ENCODE results near the gene CDK5.
"Not testable (repeated sequence)": the region's sequence is repeated elsewhere in the genome, so short reads cannot be mapped to it uniquely, and the experiment has no call there.

The CDK5 gene

DNA sequence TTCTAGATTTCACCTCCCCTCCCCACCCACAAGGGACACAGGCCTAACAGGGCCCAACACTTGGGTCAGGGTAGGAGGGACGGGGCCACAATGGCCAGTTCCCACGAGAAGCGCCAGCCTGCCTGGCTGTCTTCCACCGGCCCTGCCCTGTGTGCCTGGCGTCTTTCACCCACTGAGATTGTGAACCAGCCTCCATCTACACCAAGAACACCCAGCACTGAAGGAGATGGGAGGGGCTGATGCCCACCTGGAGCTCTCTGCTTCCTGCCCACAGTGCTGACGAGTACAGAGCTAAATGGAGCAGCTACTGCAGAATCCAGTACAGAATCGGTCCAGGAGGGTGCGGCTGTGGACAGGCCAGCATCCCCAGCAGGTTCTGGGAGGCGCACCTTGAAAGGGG, 11.7 kb downstream of the CDK5 start:
- Histone ChIP-seq H3K27me3 (ENCODE audit: low read depth, low read length) (no peaks in the 10 kb centered on the region), H4K20me1 (ENCODE audit: insufficient read depth, low read length) (no peaks in the 10 kb centered on the region), H3K27ac (ENCODE audit: low read length) (no peak overlapping the region), H2AFZ (ENCODE audit: low read depth, low read length) (no peak overlapping the region), H3K4me2 (ENCODE audit: low read length) (no peak overlapping the region), H3K9me3 (ENCODE audit: insufficient read depth, low read length) (no peaks in the 10 kb centered on the region), H3K4me3 (ENCODE audit: low read length) (no peak overlapping the region), H3K9ac (ENCODE audit: low read length) (no peak overlapping the region), H3K79me2 (ENCODE audit: low read length) (no peaks in the 10 kb centered on the region), H3K36me3 (replicated peaks; ENCODE audit: low read depth, low read length) (no peaks in the 10 kb centered on the region), H3K4me1 (ENCODE audit: low read length) (no peaks in the 10 kb centered on the region)
- TF ChIP-seq EZH2phosphoT487 (IDR thresholded peaks at IDR 0.05; ENCODE audit: low read depth): no peak
- TF ChIP-seq, protein P1, sequence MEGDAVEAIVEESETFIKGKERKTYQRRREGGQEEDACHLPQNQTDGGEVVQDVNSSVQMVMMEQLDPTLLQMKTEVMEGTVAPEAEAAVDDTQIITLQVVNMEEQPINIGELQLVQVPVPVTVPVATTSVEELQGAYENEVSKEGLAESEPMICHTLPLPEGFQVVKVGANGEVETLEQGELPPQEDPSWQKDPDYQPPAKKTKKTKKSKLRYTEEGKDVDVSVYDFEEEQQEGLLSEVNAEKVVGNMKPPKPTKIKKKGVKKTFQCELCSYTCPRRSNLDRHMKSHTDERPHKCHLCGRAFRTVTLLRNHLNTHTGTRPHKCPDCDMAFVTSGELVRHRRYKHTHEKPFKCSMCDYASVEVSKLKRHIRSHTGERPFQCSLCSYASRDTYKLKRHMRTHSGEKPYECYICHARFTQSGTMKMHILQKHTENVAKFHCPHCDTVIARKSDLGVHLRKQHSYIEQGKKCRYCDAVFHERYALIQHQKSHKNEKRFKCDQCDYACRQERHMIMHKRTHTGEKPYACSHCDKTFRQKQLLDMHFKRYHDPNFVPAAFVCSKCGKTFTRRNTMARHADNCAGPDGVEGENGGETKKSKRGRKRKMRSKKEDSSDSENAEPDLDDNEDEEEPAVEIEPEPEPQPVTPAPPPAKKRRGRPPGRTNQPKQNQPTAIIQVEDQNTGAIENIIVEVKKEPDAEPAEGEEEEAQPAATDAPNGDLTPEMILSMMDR (IDR thresholded peaks at IDR 0.05; ENCODE audit: low read depth, low read length): no peak

DNA sequence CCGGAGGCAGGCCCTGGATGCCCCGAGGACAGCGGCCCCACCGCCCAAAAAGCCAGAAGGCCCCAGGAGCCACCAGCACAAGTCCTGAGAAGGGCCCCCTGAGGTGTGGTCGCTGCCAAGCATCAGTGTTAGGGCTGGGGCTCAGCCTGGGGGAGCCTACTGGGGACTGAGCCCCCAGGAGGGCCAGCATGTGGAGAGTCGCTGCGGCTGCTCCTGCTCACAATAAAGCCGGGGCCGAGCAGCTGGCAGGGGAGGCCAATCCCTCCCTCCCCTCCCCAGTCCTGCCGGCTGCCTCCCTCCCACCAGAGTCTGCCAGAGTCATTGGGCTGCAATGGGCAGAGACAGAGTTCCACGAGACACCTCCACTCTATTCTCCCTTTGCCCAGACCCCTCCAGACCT, 12.4 kb downstream of the CDK5 start:
- H4K20me1 ChIP-seq (ENCODE audit: insufficient read depth, low read length): no peaks in the 10 kb centered on the region
- H3K9ac ChIP-seq (ENCODE audit: low read length): no peak overlapping the region
- no peaks in the 10 kb centered on the region for H3K27me3 ChIP-seq (ENCODE audit: low read depth, low read length)
- H3K9me3 ChIP-seq (ENCODE audit: insufficient read depth, low read length): no peaks in the 10 kb centered on the region
- no peak overlapping the region for H3K4me2 ChIP-seq (ENCODE audit: low read length)
- no peak overlapping the region for H2AFZ ChIP-seq (ENCODE audit: low read depth, low read length)
- H3K79me2 ChIP-seq (ENCODE audit: low read length): no peaks in the 10 kb centered on the region
- no peaks in the 10 kb centered on the region for H3K36me3 ChIP-seq (replicated peaks; ENCODE audit: low read depth, low read length)
- H3K4me3 ChIP-seq (ENCODE audit: low read length): no peak overlapping the region
- no peaks in the 10 kb centered on the region for H3K4me1 ChIP-seq (ENCODE audit: low read length)
- TF ChIP-seq EZH2phosphoT487 (IDR thresholded peaks at IDR 0.05; ENCODE audit: low read depth): no peak
- TF ChIP-seq, protein P1 (IDR thresholded peaks at IDR 0.05; ENCODE audit: low read depth, low read length): no peak
- no peak overlapping the region for H3K27ac ChIP-seq (ENCODE audit: low read length)

DNA sequence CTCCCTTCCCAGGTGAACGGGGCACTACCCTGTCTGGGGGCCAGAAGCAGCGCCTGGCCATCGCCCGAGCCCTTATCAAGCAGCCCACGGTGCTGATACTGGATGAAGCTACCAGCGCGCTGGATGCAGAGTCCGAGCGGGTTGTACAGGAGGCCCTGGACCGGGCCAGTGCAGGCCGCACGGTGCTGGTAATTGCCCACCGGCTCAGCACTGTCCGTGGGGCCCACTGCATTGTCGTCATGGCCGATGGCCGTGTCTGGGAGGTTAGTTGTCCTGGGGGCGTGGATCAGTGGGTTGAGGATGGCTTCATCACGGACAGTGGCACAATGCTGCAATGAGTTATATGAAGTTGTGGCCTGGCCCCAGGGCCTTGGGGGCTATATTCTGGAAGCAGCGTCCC, 13.7 kb downstream of the CDK5 start:
- Histone ChIP-seq H3K27me3 (ENCODE audit: low read depth, low read length) (no peaks in the 10 kb centered on the region), H3K4me2 (ENCODE audit: low read length) (no peak overlapping the region), H2AFZ (ENCODE audit: low read depth, low read length) (no peak overlapping the region), H3K9me3 (ENCODE audit: insufficient read depth, low read length) (no peaks in the 10 kb centered on the region), H3K79me2 (ENCODE audit: low read length) (no peaks in the 10 kb centered on the region), H3K27ac (ENCODE audit: low read length) (no peak overlapping the region), H3K4me1 (ENCODE audit: low read length) (no peaks in the 10 kb centered on the region), H3K36me3 (replicated peaks; ENCODE audit: low read depth, low read length) (no peaks in the 10 kb centered on the region), H4K20me1 (ENCODE audit: insufficient read depth, low read length) (no peaks in the 10 kb centered on the region), H3K9ac (ENCODE audit: low read length) (no peak overlapping the region), H3K4me3 (ENCODE audit: low read length) (no peak overlapping the region)
- no peak for TF ChIP-seq EZH2phosphoT487 (IDR thresholded peaks at IDR 0.05; ENCODE audit: low read depth)
- TF ChIP-seq, protein P1 (IDR thresholded peaks at IDR 0.05; ENCODE audit: low read depth, low read length): no peak

DNA sequence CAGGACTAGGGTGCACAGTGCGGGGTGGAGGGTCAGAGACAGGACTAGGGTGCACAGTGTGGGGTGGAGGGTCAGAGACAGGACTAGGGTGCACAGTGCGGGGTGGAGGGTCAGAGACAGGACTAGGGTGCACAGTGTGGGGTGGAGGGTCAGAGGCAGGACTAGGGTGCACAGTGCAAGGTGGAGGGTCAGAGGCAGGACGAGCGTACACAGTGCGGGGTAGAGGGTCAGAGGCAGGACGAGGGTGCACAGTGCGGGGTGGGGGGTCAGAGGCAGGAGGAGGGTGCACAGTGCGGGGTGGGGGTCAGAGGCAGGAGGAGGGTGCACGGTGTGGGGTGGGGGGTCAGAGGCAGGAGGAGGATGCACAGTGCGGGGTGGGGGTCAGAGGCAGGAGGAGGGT, 14.2 kb downstream of the CDK5 start:
- H3K9me3 ChIP-seq (ENCODE audit: insufficient read depth, low read length); H3K4me2 ChIP-seq (ENCODE audit: low read length); H2AFZ ChIP-seq (ENCODE audit: low read depth, low read length); H3K27me3 ChIP-seq (ENCODE audit: low read depth, low read length); H3K4me3 ChIP-seq (ENCODE audit: low read length); H4K20me1 ChIP-seq (ENCODE audit: insufficient read depth, low read length); H3K27ac ChIP-seq (ENCODE audit: low read length); H3K4me1 ChIP-seq (ENCODE audit: low read length); H3K79me2 ChIP-seq (ENCODE audit: low read length); H3K36me3 ChIP-seq (replicated peaks; ENCODE audit: low read depth, low read length); H3K9ac ChIP-seq (ENCODE audit: low read length): not testable (repeated sequence)
